HepG2 (cell line): ENCODE measurements around the gene DNAJC12. TPM values are rescaled to one million over a fixed set of nuclear protein-coding genes. Genes with fewer than 3 reads are reported as not detected.

Experiments used
- ARNT2 ChIP-seq: sonication (generic); formaldehyde crosslinking; IDR thresholded peaks from 2 replicates; pipeline ENCODE4 v1.8.0; 2022; ENCODE audit warnings: mild to moderate bottlenecking, low read depth, missing genetic modification reagents, moderate library complexity
- DMTF1 ChIP-seq: sonication (generic); formaldehyde crosslinking; IDR thresholded peaks from 2 replicates; pipeline ENCODE4 v1.4.0; 2020; ENCODE audit warnings: mild to moderate bottlenecking, missing genetic modification reagents
- E2F1 ChIP-seq: sonication (generic); formaldehyde crosslinking; IDR thresholded peaks from 2 replicates; pipeline ENCODE4 v1.5.0; 2020; ENCODE audit warnings: missing genetic modification reagents
- ERF ChIP-seq: IDR thresholded peaks from 2 replicates; pipeline ENCODE4 v1.6.1; 2018; ENCODE audit warnings: missing biosample characterization, missing genetic modification reagents
- GATA4 ChIP-seq: sonication (generic); IDR thresholded peaks from 2 replicates; pipeline ENCODE4 v1.6.1; 2016; ENCODE audit warnings: antibody characterized with exemption, low read depth, borderline replicate concordance
- MATR3 ChIP-seq: sonication (generic); formaldehyde crosslinking; IDR thresholded peaks from 2 replicates; pipeline ENCODE4 v1.4.0; 2020; ENCODE audit warnings: missing genetic modification reagents
- MIER2 ChIP-seq: IDR thresholded peaks from 2 replicates; pipeline ENCODE4 v1.6.1; 2016; ENCODE audit warnings: missing biosample characterization, missing genetic modification reagents
- REL ChIP-seq: sonication (generic); formaldehyde crosslinking; conservative IDR thresholded peaks from 2 replicates; pipeline ENCODE4 v1.8.0; 2022; ENCODE audit warnings: mild to moderate bottlenecking, missing genetic modification reagents, moderate library complexity
- SIN3A ChIP-seq: IDR thresholded peaks from 2 replicates; pipeline ENCODE4 v1.6.1; 2011; ENCODE audit warnings: low read depth, mild to moderate bottlenecking, control low read depth, low read length, borderline replicate concordance
- TCF7L2 ChIP-seq: IDR thresholded peaks from 2 replicates; pipeline ENCODE4 v1.6.1; 2011; ENCODE audit warnings: mild to moderate bottlenecking, low read depth, low read length, moderate library complexity
- TEAD2 ChIP-seq: sonication (generic); formaldehyde crosslinking; IDR thresholded peaks from 2 replicates; pipeline ENCODE4 v1.9.0; 2021; ENCODE audit warnings: missing genetic modification reagents
- TFDP2 ChIP-seq: sonication (generic); formaldehyde crosslinking; IDR thresholded peaks from 2 replicates; pipeline ENCODE4 v1.4.0; 2020; ENCODE audit warnings: missing genetic modification reagents
- ZHX2 ChIP-seq, 2 experiments: sonication (generic) in 1 of 2; formaldehyde crosslinking in 1 of 2; IDR thresholded peaks; 2 replicates each; pipeline versions ENCODE4 v1.6.1 to v1.9.0; 2014 to 2022; ENCODE audit warnings: antibody characterized with exemption in 1 of 2, borderline replicate concordance in 1 of 2, inconsistent platforms in 1 of 2, low read depth in 1 of 2, missing genetic modification reagents in 1 of 2
- ZNF12 ChIP-seq: sonication (generic); formaldehyde crosslinking; IDR thresholded peaks from 2 replicates; pipeline ENCODE4 v1.5.0; 2020; ENCODE audit warnings: missing genetic modification reagents
- ZNF317 ChIP-seq: sonication (generic); formaldehyde crosslinking; IDR thresholded peaks from 2 replicates; pipeline ENCODE4 v1.5.0; 2020; ENCODE audit warnings: mild to moderate bottlenecking, missing genetic modification reagents
- ZNF556 ChIP-seq: sonication (generic); formaldehyde crosslinking; IDR thresholded peaks from 2 replicates; pipeline ENCODE4 v1.4.0; 2020; ENCODE audit warnings: mild to moderate bottlenecking, missing genetic modification reagents, borderline replicate concordance
- ZNF75D ChIP-seq: sonication (generic); formaldehyde crosslinking; IDR thresholded peaks from 2 replicates; pipeline ENCODE4 v1.8.1; 2023; ENCODE audit warnings: missing genetic modification reagents, mild to moderate bottlenecking, borderline replicate concordance
- ZNF772 ChIP-seq: sonication (generic); formaldehyde crosslinking; IDR thresholded peaks from 2 replicates; pipeline ENCODE4 v1.5.0; 2020; ENCODE audit warnings: mild to moderate bottlenecking, missing genetic modification reagents
- polyA plus RNA-seq, 8 experiments: library from polyadenylated mRNA; depleted of rRNA in 3 of 8; stranded (reverse) in 7 of 8; unstranded in 1 of 8; fragments of >200 nt; fragmentation: Illumina TruSeq in 4 of 8; extraction: Trizol in 4 of 8; gene quantifications; 2 replicates each; pipeline versions ENCODE4 v1.2.1 to v1.2.3, GENCODE V29; 2011 to 2016; ENCODE audit warnings: low read depth in 4 of 8, missing spikeins in 1 of 8, mixed read lengths in 1 of 8; ENCODE audit not compliant: insufficient read depth in 1 of 8
- total RNA-seq, 5 experiments: library from RNA; depleted of rRNA; stranded (reverse); fragments of >200 nt; fragmentation: Illumina TruSeq; extraction: Trizol; gene quantifications; 2 replicates each; pipeline ENCODE4 v1.2.3, GENCODE V29; 2016; ENCODE audit warnings: low read depth in 1 of 5

The DNAJC12 gene
- total and polyA plus RNA-seq, 2 of the 13 experiments (the other 11 are each of a cell fraction or from before 2014, with no cell fraction given), result 11.6 to 43.9 TPM

- TF ChIP-seq REL (peak; percentile 97), TCF7L2 (no peak), ERF (CRISPR knock-in tag) (peak; percentile 88), DMTF1 (no peak), ZHX2 (IDR thresholded peaks at IDR 0.05; ENCODE audit: low read depth) (no peak), ZHX2 (CRISPR knock-in tag; IDR thresholded peaks at IDR 0.05; ENCODE audit: borderline replicate concordance) (peak; percentile 89), ZNF556 (CRISPR knock-in tag) (peak; percentile 77; the same call in 1 of the 2 replicates), E2F1 (peak; percentile 93), ZNF12 (peak; percentile 52; the same call in 1 of the 2 replicates), TEAD2 (CRISPR knock-in tag) (no peak), MIER2 (CRISPR knock-in tag) (0 out of 2 replicates have a peak, but pooled peaks have one; percentile 12), TFDP2 (CRISPR knock-in tag) (peak; percentile 97), SIN3A (peak; percentile 52; the same call in 1 of the 2 replicates), ARNT2 (CRISPR knock-in tag) (peak; percentile 88), ZNF75D (no peak), MATR3 (CRISPR knock-in tag) (no peak), GATA4 (peak; percentile 24; the same call in 1 of the 2 replicates), ZNF772 (CRISPR knock-in tag) (0 out of 2 replicates have a peak, but pooled peaks have one; percentile 13), ZNF317 (CRISPR knock-in tag) (peak; percentile 35; the same call in 1 of the 2 replicates)
Measured at GRCh38 chr10:67884313-67884841, 46.4 kb upstream of the DNAJC12 start, which contains the start of gene SIRT1 (continued).
